ENCODE data around the gene LNX1.

DNA sequence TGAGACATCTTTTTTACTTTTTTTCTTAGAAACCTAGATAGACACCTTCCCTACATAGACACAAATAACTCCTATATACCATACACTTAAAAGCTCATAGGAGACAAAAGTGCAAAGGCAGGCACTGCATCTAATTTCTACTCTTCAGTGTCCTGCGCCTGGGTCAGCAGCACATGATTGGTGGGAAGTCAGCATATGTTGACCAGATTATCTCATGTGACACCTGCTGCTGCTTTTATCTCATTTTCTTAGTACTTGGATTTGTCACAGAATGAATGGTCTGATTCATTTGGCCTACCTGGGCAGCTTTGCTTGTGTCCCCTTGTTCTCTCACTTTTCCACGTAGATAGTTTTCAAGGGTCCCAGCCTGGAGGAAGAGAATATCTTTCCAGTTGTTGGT is 24.9 kb upstream of the LNX1 start:
- TF ChIP-seq HCFC1 (IDR thresholded peaks at IDR 0.05; ENCODE audit: low read depth, low read length) (no peak), POLR2A (IDR thresholded peaks at IDR 0.05; ENCODE audit: insufficient read depth in 1 of 2, low read depth in 2 of 2, low read length in 2 of 2) (no peak)
- TF ChIP-seq, protein P1, sequence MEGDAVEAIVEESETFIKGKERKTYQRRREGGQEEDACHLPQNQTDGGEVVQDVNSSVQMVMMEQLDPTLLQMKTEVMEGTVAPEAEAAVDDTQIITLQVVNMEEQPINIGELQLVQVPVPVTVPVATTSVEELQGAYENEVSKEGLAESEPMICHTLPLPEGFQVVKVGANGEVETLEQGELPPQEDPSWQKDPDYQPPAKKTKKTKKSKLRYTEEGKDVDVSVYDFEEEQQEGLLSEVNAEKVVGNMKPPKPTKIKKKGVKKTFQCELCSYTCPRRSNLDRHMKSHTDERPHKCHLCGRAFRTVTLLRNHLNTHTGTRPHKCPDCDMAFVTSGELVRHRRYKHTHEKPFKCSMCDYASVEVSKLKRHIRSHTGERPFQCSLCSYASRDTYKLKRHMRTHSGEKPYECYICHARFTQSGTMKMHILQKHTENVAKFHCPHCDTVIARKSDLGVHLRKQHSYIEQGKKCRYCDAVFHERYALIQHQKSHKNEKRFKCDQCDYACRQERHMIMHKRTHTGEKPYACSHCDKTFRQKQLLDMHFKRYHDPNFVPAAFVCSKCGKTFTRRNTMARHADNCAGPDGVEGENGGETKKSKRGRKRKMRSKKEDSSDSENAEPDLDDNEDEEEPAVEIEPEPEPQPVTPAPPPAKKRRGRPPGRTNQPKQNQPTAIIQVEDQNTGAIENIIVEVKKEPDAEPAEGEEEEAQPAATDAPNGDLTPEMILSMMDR (CRISPR knock-in tag; IDR thresholded peaks at IDR 0.05) = no peak

Measured in HepG2 (cell line).